ENCODE results near the gene OTUD3.
"Not testable (repeated sequence)": the region's sequence is repeated elsewhere in the genome, so short reads cannot be mapped to it uniquely, and the experiment has no call there.

OTUD3 gene

GRCh38 chr1:19878637-19878985 lies 3.6 kb upstream of the OTUD3 start:
- TF ChIP-seq, protein P1, sequence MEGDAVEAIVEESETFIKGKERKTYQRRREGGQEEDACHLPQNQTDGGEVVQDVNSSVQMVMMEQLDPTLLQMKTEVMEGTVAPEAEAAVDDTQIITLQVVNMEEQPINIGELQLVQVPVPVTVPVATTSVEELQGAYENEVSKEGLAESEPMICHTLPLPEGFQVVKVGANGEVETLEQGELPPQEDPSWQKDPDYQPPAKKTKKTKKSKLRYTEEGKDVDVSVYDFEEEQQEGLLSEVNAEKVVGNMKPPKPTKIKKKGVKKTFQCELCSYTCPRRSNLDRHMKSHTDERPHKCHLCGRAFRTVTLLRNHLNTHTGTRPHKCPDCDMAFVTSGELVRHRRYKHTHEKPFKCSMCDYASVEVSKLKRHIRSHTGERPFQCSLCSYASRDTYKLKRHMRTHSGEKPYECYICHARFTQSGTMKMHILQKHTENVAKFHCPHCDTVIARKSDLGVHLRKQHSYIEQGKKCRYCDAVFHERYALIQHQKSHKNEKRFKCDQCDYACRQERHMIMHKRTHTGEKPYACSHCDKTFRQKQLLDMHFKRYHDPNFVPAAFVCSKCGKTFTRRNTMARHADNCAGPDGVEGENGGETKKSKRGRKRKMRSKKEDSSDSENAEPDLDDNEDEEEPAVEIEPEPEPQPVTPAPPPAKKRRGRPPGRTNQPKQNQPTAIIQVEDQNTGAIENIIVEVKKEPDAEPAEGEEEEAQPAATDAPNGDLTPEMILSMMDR (IDR thresholded peaks at IDR 0.05; ENCODE audit: control insufficient read depth, insufficient read depth, low read depth, low read length, missing control alignments) = no peak
- H3K4me3 ChIP-seq (ENCODE audit: control insufficient read depth, low read depth, low read length) = no peak overlapping the region
- no peak for DNase-seq (ENCODE audit: low read depth)

- DNase-seq (ENCODE audit: low read depth) = no peak
- TF ChIP-seq, protein P1 (IDR thresholded peaks at IDR 0.05; ENCODE audit: control insufficient read depth, insufficient read depth, low read depth, low read length, missing control alignments) = no peak
- H3K4me3 ChIP-seq (ENCODE audit: control insufficient read depth, low read depth, low read length) = no peak overlapping the region
Measured at GRCh38 chr1:19879227-19879626, 3.0 kb upstream of the OTUD3 start.

DNA sequence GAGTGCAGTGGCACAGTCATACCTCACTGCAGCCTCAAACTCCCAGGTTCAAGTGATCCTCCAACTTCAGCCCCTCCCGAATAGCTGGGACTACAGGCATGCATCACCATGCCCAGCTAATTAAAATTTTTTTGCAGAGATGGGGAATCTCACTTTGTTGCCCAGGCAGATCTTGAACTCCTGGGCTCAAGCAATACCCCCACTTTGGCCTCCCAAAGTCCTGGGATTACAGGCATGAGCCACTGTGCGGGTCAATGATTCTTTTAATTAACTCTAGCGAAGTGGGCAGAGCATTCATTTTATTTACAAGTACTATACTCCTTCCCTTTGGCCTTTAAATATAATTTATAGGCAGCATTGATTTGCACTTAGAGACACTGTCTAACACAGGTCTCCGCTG lies 2.5 kb upstream of the OTUD3 start:
- TF ChIP-seq, protein P1 (IDR thresholded peaks at IDR 0.05; ENCODE audit: control insufficient read depth, insufficient read depth, low read depth, low read length, missing control alignments) = no peak
- DNase-seq (ENCODE audit: low read depth) = no peak
- H3K4me3 ChIP-seq (ENCODE audit: control insufficient read depth, low read depth, low read length) = no peak overlapping the region

DNA sequence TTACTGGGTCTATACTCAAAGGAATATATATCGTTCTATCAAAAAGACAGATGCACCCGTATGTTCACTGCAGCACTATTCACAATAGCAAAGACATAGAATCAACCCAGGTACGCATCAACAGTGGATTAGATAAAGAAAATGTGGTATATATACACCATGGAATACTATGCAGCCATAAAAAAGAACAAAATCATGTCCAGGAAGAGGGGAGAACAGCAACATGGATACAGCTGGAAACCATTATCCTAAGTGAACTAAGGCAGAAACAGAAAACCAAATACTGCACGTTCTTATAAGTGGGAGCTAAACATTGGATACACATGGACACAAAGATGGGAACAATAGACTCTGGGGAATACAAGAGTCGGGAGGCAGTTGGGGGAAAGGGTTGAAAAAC lies 1.4 kb upstream of the OTUD3 start:
- DNase-seq (ENCODE audit: low read depth); H3K4me3 ChIP-seq (ENCODE audit: control insufficient read depth, low read depth, low read length): not testable (repeated sequence)

- TF ChIP-seq, protein P1 (IDR thresholded peaks at IDR 0.05; ENCODE audit: control insufficient read depth, insufficient read depth, low read depth, low read length, missing control alignments) = no peak
- no peak for DNase-seq (ENCODE audit: low read depth)
- H3K4me3 ChIP-seq (ENCODE audit: control insufficient read depth, low read depth, low read length) = no peak overlapping the region
Measured at GRCh38 chr1:19884312-19884711, 2.1 kb downstream of the OTUD3 start.

DNA sequence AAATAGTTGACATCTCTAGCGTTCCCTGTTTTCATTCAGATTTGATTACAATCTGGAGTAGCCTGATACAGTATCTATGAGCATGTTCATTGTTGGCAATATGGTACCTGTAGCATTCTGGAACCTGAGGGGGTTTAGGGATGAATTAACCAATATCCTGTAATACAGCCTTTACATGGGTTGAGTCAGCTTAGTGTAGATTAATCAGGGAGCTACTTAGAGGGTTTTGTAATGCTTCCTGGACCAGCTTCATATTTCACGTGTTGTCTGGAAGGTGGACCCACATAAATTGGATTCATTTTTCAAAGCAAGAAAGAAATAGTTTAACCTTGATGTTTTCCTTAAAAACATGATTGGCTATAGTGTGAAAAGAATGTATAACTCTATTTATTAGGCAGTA lies 3.6 kb downstream of the OTUD3 start:
- no peak for DNase-seq (ENCODE audit: low read depth)
- TF ChIP-seq, protein P1 (IDR thresholded peaks at IDR 0.05; ENCODE audit: control insufficient read depth, insufficient read depth, low read depth, low read length, missing control alignments) = no peak
- no peak overlapping the region for H3K4me3 ChIP-seq (ENCODE audit: control insufficient read depth, low read depth, low read length)

DNA sequence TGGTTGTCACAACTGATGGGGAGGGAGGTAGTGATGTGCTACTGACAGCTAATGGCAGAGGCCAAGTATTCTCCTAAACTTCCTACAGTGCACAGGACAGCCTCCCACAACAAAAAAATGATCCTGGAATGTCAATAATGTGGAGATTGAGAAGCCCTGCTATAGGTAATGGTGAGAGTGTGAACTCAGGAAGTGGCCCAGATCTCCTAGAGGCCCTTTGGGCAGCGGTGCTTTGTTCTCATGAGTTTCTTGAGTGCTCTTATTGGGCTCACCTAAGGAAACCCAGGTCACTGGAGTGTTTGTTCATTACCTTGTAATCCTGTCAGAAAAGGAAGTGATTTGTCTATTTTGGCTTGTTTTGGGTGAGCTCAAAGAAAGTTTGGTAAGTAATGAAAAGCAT lies 5.9 kb downstream of the OTUD3 start:
- no peak for DNase-seq (ENCODE audit: low read depth)
- TF ChIP-seq, protein P1 (IDR thresholded peaks at IDR 0.05; ENCODE audit: control insufficient read depth, insufficient read depth, low read depth, low read length, missing control alignments) = no peak
- no peak overlapping the region for H3K4me3 ChIP-seq (ENCODE audit: control insufficient read depth, low read depth, low read length)
